Spleen (tissue), 11 donors: ENCODE results near the gene MPP2. TPM values are rescaled to one million over a fixed set of nuclear protein-coding genes. Genes with fewer than 3 reads are reported as not detected.

Experiments used
- DNase-seq: peaks from one replicate; pipeline ENCODE4 v3.0.0-alpha.2; 2020
- H3K27ac ChIP-seq, 8 donors: fragments of 200-600 bp; sonication (generic) in 7 of 8; 1 replicate in 4 of 8; 2 replicates in 4 of 8; pipeline versions ENCODE4 v1.5.0 to v1.8.0; 2016 to 2021; ENCODE audit warnings: inconsistent platforms in 4 of 8, mild to moderate bottlenecking in 4 of 8, moderate library complexity in 1 of 8
- H3K27me3 ChIP-seq, 7 donors: fragments of 200-600 bp; sonication (generic) in 6 of 7; replicated peaks in 1 of 7; 1 replicate in 4 of 7; 2 replicates in 3 of 7; pipeline versions ENCODE4 v1.5.0 to v1.8.0; 2016 to 2021; ENCODE audit warnings: inconsistent platforms in 3 of 7, mild to moderate bottlenecking in 1 of 7
- H3K36me3 ChIP-seq, 6 donors: fragments of 200-600 bp; sonication (generic) in 5 of 6; 1 replicate in 4 of 6; 2 replicates in 2 of 6; pipeline versions ENCODE4 v1.5.0 to v1.8.0; 2016 to 2021; ENCODE audit warnings: inconsistent platforms in 2 of 6
- H3K4me1 ChIP-seq, 6 donors: fragments of 200-600 bp; sonication (generic) in 5 of 6; 1 replicate in 3 of 6; 2 replicates in 3 of 6; pipeline versions ENCODE4 v1.5.0 to v1.8.0; 2016 to 2021; ENCODE audit warnings: inconsistent platforms in 3 of 6
- H3K4me3 ChIP-seq, 8 donors: fragments of 200-600 bp; sonication (generic) in 7 of 8; 1 replicate in 4 of 8; 2 replicates in 4 of 8; pipeline versions ENCODE4 v1.5.0 to v1.8.0; 2016 to 2021; ENCODE audit warnings: inconsistent platforms in 4 of 8, mild to moderate bottlenecking in 4 of 8, moderate library complexity in 2 of 8
- H3K9me3 ChIP-seq, 8 donors: fragments of 200-600 bp; sonication (generic) in 7 of 8; 1 replicate in 4 of 8; 2 replicates in 4 of 8; pipeline versions ENCODE4 v1.5.0 to v1.8.0; 2016 to 2021; ENCODE audit warnings: inconsistent platforms in 4 of 8
- POLR2A ChIP-seq, 3 donors: fragments of 450-650 bp; IDR thresholded peaks; one replicate each; pipeline ENCODE4 v1.5.1; 2017; ENCODE audit warnings: antibody characterized with exemption in 3 of 3, mild to moderate bottlenecking in 1 of 3
- POLR2AphosphoS5 ChIP-seq, 3 donors: sonication (generic); formaldehyde crosslinking; IDR thresholded peaks; one replicate each; pipeline ENCODE4 v1.5.1; 2017; ENCODE audit warnings: antibody characterized with exemption in 3 of 3
- WGBS, 5 donors: extraction: QIAGEN DNeasy Blood & Tissue Kit in 3 of 5; methylation state at CpG; one replicate each; pipeline versions ENCODE4 v1.1.5 to v1.1.7; 2013 to 2018; 5-methylcytosine and 5-hydroxymethylcytosine counted together
- intact Hi-C: fragments of 100-400 bp; cut with DNase I; formaldehyde crosslinking; loops from one replicate; pipeline ENCODE4 v1.15.0; 2023; ENCODE audit warnings: low total_unique reads
- polyA plus RNA-seq, 3 donors: library from polyadenylated mRNA; stranded (reverse); fragments of 200-250 nt; gene quantifications; one replicate each; pipeline ENCODE4 v1.2.1, GENCODE V29; 2013
- total RNA-seq, 7 donors: library from RNA; depleted of rRNA in 3 of 7; stranded (reverse); fragments of >200 nt in 3 of 7; fragmentation: NEBNext Ultra II Directional in 4 of 7; extraction: Animal tissue kit (Norgen Biotek cat#: 25700) in 4 of 7; gene quantifications; one replicate each; pipeline versions ENCODE4 v1.1.0 to v1.2.1, GENCODE V29; 2016 to 2021
- TF ChIP-seq, protein P1 (sequence below), 11 experiments: fragments of 200-600 bp in 7 of 11; fragments of 450-650 bp in 4 of 11; sonication (generic) in 4 of 11; IDR thresholded peaks in 8 of 11; conservative IDR thresholded peaks in 3 of 11; 1 replicate in 7 of 11; 2 replicates in 4 of 11; pipeline versions ENCODE4 v1.4.0 to v1.8.0; 2016 to 2021; ENCODE audit warnings: antibody characterized with exemption in 11 of 11, inconsistent platforms in 4 of 11, mild to moderate bottlenecking in 1 of 11
- donor health status: healthy with polysubstance abuse.
- donor health status: DM: no; HTN: no; CAD: no; lungs with moderate emphysema.
- donor health status: DM: no; HTN: no; CAD: no.
- donor health status: Bipolar disorder and iron deficiency.
- donor health status: healthy.
- donor health status: DM: no; HTN: no; CAD: no.
- donor health status: DM: yes; HTN: yes; CAD: no.

The MPP2 gene
- total and polyA plus RNA-seq, 10 donors, result 0.13 to 2.4 (median 0.92) TPM

DNA sequence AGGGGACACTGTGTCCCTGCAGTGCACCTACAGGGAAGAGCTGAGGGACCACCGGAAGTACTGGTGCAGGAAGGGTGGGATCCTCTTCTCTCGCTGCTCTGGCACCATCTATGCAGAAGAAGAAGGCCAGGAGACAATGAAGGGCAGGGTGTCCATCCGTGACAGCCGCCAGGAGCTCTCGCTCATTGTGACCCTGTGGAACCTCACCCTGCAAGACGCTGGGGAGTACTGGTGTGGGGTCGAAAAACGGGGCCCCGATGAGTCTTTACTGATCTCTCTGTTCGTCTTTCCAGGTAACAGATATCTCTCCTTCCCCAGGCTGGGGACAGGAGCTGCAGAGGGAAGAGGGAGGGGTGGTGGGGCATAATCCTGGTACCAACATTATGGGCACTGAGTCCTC is 58.7 kb downstream of the MPP2 start:
- no peaks in the 10 kb centered on the region for H3K36me3 ChIP-seq
- intact Hi-C loops, result loop anchor here (10.0 kb wide), 1 partner anchor 154 kb away; no protein-coding TSS in a partner anchor
- TF ChIP-seq, protein P1, sequence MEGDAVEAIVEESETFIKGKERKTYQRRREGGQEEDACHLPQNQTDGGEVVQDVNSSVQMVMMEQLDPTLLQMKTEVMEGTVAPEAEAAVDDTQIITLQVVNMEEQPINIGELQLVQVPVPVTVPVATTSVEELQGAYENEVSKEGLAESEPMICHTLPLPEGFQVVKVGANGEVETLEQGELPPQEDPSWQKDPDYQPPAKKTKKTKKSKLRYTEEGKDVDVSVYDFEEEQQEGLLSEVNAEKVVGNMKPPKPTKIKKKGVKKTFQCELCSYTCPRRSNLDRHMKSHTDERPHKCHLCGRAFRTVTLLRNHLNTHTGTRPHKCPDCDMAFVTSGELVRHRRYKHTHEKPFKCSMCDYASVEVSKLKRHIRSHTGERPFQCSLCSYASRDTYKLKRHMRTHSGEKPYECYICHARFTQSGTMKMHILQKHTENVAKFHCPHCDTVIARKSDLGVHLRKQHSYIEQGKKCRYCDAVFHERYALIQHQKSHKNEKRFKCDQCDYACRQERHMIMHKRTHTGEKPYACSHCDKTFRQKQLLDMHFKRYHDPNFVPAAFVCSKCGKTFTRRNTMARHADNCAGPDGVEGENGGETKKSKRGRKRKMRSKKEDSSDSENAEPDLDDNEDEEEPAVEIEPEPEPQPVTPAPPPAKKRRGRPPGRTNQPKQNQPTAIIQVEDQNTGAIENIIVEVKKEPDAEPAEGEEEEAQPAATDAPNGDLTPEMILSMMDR (IDR thresholded peaks at IDR 0.05 in 8 of 11, conservative IDR thresholded peaks at IDR 0.05 in 3 of 11), result no peak
- TF ChIP-seq POLR2A (IDR thresholded peaks at IDR 0.05) (no peak), POLR2AphosphoS5 (IDR thresholded peaks at IDR 0.05) (no peak)
- no peak overlapping the region for H3K4me3 ChIP-seq
- H3K9me3 ChIP-seq, result no peaks in the 10 kb centered on the region
- H3K27me3 ChIP-seq, result peaks cover 0 to 38% (median 0%) of the 10 kb centered on the region in 7 donors
- no peak overlapping the region for H3K27ac ChIP-seq
- DNase-seq, result no peak
- peaks cover 0 to 29% (median 10%) of the 10 kb centered on the region in 6 donors for H3K4me1 ChIP-seq
- 76 to 93% (median 82%) methylated on average over 9 to 10 of the region's 10 CpGs for WGBS, 5 donors

DNA sequence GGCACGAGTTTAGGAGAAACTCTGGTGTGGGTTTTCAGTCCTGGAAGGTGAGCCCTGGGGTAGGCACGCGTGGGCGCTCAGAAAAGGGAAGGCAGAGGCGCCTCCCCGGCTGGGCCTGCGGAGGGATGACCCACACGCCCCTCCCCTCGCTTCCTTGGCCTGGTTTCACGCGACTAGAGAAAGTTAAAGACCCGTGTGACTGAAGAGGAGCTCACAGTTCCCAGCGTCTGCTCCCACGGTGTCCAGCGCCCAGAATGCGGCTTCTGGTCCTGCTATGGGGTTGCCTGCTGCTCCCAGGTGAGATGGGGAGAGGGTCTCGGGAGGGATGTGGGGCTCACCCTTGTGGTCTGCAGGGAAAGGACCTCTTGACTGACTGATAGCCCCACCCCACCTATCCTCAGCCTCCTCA is 60.4 kb downstream of the MPP2 start, which contains the start of gene CD300LG:
TSS of gene CD300LG (plus strand) at position 214 of the 409 bp plus-strand sequence. CDS start at position 255, 41 bp downstream.
- peaks cover 0 to 24% (median 0%) of the 10 kb centered on the region in 7 donors for H3K27me3 ChIP-seq
- H3K4me1 ChIP-seq, result peaks cover 0 to 16% (median 9%) of the 10 kb centered on the region in 6 donors
- TF ChIP-seq POLR2AphosphoS5 (IDR thresholded peaks at IDR 0.05) (no peak), POLR2A (IDR thresholded peaks at IDR 0.05) (no peak)
- TF ChIP-seq, protein P1 (IDR thresholded peaks at IDR 0.05 in 8 of 11, conservative IDR thresholded peaks at IDR 0.05 in 3 of 11), result no peak
- no peak for DNase-seq
- intact Hi-C loops, result loop anchor here (10.0 kb wide), 1 partner anchor 152 kb away; no protein-coding TSS in a partner anchor
- no peak within 1 kb of the TSS for H3K4me3 ChIP-seq
- no peaks in the 10 kb centered on the region for H3K36me3 ChIP-seq
- WGBS, 5 donors, result 31 to 40% (median 38%) methylated on average over 15 to 17 of the region's 17 CpGs
- no peak within 1 kb of the TSS for H3K27ac ChIP-seq
- no peaks in the 10 kb centered on the region for H3K9me3 ChIP-seq

DNA sequence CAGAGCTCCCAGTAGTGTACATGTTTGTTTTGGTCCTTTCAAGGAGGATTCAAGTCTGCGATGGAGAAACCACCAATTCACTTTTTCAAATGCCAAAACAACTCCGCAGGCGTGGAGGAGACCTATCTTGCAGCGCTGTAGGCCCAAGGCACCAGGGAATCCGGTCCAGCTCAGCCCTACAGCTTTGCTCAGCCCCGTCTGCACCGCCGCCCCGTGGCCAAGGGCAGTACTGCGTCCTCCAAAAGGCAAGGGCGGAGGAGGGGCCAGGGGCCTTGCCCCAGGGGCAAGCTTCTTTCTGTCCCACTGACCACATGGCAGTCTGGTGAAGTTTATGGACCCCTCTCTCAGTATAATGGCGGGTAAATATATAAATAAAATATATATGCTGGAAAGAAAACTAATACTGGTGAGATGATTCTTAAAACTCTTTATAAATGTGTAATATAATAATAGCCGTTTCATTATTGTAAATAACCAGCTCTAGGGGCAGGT is 61.1 kb downstream of the MPP2 start:
- TF ChIP-seq POLR2A (IDR thresholded peaks at IDR 0.05) (no peak), POLR2AphosphoS5 (IDR thresholded peaks at IDR 0.05) (peak; percentile 63 to 77 (median 69))
- TF ChIP-seq, protein P1 (IDR thresholded peaks at IDR 0.05 in 8 of 11, conservative IDR thresholded peaks at IDR 0.05 in 3 of 11), result peak; percentile 84 to 97 (median 95)
- DNase-seq, result peak; percentile 93
- H3K27me3 ChIP-seq, result peaks cover 0 to 24% (median 0%) of the 10 kb centered on the region in 7 donors
- H3K9me3 ChIP-seq, result no peaks in the 10 kb centered on the region
- intact Hi-C loops, result loop anchor here (10.0 kb wide), 1 partner anchor 151 kb away; no protein-coding TSS in a partner anchor
- 11 to 17% (median 16%) methylated on average over 13 of the region's 13 CpGs for WGBS, 5 donors
- H3K36me3 ChIP-seq, result no peaks in the 10 kb centered on the region
- H3K27ac ChIP-seq, result no peak overlapping the region
- no peak overlapping the region for H3K4me3 ChIP-seq
- peaks cover 0 to 20% (median 12%) of the 10 kb centered on the region in 6 donors for H3K4me1 ChIP-seq

DNA sequence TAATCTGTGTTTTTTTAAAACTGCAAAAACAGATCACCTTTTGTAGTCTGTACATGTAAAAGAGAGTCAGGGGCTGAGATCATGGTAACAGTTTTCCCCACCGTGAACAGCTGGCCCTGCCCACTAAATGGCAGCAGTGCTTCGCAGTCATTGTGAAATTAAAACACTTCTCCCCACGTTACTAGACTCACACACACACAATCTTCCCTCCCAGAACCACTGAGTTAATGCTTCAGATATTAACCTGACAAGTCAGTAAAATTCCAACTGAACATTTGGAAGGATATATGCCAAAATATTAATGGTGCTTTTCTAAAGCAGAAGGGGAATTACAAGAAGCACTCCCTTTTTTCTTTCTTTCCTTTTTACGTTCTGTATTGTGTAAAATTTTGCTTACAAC is 61.6 kb downstream of the MPP2 start:
- intact Hi-C loops, result loop anchor here (10.0 kb wide), 1 partner anchor 151 kb away; no protein-coding TSS in a partner anchor
- Histone ChIP-seq H3K9me3 (no peaks in the 10 kb centered on the region), H3K27ac (no peak overlapping the region), H3K36me3 (no peaks in the 10 kb centered on the region), H3K27me3 (peaks cover 0 to 26% (median 0%) of the 10 kb centered on the region in 7 donors), H3K4me1 (peaks cover 0 to 25% (median 17%) of the 10 kb centered on the region in 6 donors), H3K4me3 (no peak overlapping the region)
- no peak for DNase-seq
- WGBS, 5 donors, result 49 to 78% (median 59%) methylated on average over 4 of the region's 4 CpGs
- no peak for TF ChIP-seq POLR2AphosphoS5 (IDR thresholded peaks at IDR 0.05)
- no peak for TF ChIP-seq POLR2A (IDR thresholded peaks at IDR 0.05)
- TF ChIP-seq, protein P1 (IDR thresholded peaks at IDR 0.05 in 8 of 11, conservative IDR thresholded peaks at IDR 0.05 in 3 of 11), result no peak
